Islet precursor cell (in vitro differentiated cells): ENCODE results near the gene TRIM47.
"Not testable (repeated sequence)": the region's sequence is repeated elsewhere in the genome, so short reads cannot be mapped to it uniquely, and the experiment has no call there.

Source experiments
- DNase-seq: peaks from one replicate; pipeline ENCODE4 v3.0.0-alpha.2; 2018

TRIM47 gene

DNA sequence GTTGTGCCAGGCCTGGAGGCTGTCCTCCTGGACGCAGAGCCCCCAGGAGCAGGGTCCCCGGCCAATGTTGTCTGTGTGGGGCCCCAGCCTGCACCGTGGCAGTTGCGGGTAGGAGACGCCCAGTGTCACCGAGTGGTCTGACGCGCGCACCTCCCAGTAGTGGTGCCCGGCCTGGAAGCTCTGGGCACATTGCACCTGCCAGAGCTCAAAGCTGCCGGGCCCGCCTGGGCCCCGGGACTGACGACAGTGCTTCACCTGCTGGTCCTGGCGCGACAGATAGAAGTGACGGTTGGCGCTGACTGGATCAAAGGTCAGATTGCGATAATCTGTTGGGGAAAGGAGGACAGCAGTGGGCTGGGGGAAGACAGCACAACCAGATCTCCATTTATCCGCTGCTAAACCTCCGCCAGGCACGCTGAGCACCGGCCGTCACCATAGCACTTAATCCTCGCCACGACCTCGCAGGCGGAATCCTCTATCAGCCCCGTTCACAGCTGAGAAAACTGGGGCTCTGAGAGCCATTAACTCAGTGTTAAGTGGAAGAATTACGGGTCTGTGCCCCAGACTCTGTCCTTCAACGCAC, 12.7 kb upstream of the TRIM47 start:
- DNase-seq, result peak; percentile 50

DNA sequence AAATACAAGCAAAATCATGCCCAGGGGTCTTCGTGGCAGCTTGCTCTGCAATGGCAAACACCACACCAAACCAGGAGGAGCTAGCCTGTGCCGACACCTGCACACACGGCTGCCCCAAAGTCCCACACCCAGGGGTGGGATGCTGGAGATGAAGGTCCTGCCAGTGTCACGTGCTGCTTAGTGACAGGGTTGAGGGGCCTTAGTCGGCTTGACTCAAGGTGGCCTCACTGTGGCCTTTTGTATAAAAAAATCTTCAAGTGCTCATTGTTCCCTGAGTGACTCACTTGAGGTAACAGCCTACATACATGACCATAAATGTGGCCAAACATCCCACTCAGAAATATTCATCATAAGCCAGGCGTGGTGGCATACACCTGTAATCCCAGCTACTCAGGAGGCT, 11.1 kb upstream of the TRIM47 start:
- peak; percentile 50 for DNase-seq

DNA sequence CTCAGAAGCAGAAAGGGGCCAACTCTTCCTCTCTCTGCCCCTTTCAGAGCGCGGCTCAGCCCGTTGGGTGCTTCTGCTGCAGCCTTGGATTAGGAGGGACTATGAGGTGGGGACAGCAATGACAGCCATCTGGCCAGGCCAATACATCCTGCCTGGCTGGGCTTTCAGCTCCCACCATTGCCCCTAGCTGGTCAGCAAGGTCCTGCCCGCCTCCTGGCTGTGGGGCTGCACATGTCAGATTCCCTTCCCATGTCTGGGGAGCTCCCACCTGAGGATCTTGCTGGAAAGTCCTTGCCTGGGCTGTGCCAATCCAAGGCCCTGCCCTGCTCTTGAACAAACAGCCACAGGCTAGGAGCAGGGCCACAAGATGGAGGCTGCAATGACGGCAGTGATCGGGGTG, 10.1 kb upstream of the TRIM47 start:
- no peak for DNase-seq

DNA sequence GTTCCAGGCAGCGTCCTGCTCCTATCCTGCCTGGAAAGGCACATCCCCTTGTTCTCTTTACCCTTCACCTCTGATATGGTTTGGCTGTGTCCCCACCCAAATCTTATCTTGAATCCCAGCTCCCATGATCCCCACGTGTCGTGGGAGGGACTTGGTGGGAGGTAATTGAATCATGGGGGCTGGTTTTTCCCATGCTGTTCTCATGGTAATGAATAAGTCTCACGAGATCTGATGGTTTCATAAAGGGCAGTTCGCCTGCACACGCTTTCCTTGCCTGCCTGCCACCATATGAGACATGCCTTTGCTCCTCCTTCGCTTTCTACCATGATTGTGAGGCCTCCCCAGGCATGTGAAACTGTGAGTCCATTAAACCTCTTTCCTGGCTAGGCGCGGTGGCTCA, 7.5 kb upstream of the TRIM47 start:
- DNase-seq, result not testable (repeated sequence)

DNA sequence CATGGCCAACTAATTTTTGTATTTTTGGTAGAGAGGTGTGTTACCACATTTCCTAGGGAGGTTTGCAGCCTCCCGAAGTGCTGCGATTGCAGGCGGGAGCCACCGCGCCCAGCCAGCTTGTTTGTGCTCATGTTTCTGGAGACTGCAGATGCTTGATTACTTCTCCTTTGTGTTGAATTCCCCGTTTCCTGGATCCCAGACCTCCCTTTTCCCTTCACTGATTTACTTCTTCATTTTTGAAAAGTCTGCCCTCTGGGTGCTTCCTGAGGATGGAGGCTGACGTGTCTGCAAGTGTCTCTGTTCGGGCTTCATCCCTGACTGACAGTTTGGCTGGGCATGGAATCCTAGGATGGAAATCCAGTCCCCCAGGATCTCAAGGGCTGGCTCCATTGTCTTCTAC, 7.0 kb upstream of the TRIM47 start:
- DNase-seq, result no peak

DNA sequence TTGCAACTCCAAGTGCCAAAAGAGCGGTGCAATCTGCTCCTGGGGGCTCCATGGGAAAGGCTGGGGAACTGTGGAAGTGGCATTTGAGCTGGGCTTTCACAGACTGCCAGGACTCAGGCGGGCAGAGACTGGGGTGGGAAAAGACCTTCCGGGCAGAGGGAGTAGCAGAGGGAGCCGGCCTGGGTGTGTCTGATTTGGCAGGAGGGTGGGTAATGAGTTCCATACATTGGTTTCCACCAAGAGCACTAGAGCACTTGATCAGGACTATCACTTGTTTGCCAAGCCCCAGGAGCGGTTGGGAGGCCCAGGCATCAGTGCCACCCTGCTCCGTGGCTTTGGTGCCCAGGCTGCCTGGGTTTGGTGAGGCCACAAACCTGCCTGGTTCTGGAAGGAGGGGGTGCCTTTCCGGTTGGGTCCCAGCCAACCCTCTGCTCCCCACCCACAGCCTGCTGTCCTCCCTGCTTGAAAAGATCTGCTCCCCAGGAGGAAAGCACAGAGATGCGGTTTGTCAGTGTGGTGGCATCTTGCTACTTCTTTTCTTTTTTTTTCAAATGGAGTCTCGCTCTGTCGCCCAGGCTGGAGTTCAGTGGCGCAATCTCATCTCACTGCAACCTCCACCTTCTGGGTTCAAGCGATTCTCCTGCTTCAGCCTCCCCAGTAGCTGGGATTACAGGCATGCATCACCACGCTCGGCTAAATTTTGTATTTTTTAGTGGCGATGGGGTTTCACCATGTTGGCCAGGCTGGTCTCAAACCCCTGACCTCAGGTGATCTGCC, 3.5 kb upstream of the TRIM47 start:
- no peak for DNase-seq

DNA sequence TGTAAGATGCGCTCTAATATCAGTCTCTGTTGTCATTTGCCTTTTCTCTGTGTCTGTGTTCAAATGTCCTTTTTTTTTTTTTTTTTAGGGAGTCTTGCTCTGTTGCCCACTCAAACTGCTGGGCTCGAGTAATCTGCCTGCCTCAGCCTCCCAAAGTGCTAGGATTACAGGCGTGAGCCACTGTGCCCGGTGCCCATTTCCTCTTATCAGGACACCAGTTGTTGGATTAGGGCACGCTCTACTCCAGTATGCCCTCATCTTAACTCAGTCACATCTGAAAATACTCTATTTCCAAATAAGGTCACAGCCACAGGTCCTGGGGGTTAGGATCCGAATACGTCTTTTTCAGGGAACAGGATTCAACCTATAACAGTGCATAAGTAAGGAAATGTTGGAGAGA, 1.9 kb upstream of the TRIM47 start:
- DNase-seq, result no peak

DNA sequence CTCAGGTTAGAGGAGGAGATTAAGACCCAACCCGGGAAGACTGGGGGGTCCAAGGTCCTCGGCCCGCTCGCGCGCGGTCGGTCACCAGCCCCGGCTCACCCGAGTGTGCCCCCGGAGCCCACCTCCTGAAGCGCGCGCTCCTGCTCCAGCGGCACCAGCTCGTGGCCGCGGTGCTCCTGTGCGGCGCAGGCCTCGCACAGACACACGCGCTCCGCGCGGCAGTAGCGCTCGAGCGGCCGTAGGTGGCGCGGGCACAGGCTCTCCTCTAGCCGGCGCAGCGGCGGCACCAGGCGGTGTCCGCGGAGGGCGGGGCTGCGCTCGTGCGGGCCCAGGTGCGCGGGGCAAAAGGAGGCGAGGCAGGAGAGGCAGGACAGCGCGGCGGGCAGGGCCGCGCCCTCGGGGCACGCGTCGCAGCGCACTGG, 618 bp downstream of the TRIM47 start:
- peak; percentile 94 for DNase-seq

DNA sequence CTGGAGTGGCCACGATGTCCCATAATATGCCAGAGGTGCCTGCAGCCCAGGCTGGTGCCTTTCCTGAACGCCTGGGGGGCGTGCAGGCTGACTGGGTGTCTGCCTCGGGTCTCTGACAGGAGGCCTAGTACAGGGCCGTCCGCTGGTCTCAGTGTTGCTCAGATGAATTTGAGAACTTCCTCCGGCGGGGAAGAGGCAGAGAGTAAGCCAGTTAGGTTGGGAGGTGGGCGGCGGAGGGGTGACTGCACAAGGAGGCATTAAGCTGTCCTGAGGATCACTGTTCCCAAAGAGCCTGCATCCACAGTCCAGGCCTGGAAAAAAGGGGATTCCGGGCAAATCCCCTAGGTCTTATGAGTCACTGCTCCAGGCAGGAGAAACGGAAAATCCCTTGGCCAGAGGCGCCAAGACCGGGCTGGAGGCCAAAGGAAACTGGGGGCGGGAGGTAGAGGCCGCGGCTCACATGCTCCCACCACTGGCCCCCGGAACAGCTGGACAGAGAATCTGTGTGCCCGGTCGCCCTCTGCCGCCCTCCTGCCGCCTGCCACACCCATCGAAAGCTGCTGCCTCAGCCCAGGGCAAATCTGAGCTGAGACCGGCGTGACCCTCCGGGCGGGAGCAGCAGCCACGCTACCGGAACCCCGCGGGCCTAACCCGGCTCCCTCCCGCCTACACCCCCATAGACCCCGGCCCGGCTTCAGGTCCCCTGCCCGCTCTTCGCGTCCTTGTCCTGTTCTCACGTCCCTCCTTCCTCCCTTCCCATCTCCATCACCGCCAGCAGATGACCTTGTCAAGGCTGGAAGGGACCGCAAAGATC, 1.2 kb downstream of the TRIM47 start:
- peak; percentile 91 for DNase-seq

DNA sequence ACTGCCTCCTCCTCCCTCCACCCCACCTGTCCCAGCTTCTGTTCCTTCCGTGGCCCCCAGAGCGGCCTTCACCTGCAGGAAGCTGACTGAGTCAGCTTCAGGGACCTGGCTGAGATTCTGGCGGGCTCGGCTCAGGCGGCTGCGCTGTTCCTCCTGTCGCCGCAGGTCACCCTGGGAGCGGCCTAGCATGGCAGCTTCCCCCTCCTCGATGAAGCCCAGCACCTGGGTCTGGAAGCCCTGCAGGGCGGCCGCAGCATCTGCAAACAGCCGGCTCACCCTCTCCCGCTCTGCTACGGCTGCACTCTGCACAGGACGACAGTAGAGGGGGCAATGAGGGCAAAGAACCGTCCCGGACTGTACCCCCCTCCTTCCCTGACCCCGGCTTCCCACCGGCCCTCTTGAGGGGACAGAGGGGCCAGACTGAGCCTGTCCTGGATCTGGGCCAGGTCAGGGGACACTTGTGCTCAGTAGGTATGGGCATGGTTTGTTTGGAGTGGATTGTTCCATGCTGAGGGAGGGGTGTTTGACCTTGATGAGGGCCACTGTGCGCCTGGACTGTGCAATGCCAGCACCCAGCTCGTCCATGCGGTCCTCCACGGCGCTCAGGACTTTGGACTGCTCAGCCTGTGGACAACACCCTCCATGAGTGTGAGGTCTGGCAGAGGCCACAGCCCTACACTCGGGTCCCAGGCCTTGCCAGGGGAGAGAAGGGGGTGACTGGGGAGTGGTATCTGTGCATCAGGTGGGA, 2.0 kb downstream of the TRIM47 start:
- DNase-seq, result peak; percentile 85

DNA sequence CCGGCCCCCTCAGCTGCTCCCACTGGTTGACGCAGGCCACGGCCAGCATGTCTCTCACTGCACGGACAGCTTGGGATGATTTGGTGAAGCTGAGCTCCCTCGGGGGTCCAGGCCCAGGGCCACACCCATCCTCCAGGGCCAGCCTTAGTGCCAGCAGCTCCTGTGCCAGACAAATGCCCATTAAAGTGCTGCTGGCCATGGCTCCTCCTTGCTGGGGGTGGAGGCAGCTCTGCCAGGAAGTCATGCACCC, 2.5 kb downstream of the TRIM47 start:
- peak; percentile 66 for DNase-seq

DNA sequence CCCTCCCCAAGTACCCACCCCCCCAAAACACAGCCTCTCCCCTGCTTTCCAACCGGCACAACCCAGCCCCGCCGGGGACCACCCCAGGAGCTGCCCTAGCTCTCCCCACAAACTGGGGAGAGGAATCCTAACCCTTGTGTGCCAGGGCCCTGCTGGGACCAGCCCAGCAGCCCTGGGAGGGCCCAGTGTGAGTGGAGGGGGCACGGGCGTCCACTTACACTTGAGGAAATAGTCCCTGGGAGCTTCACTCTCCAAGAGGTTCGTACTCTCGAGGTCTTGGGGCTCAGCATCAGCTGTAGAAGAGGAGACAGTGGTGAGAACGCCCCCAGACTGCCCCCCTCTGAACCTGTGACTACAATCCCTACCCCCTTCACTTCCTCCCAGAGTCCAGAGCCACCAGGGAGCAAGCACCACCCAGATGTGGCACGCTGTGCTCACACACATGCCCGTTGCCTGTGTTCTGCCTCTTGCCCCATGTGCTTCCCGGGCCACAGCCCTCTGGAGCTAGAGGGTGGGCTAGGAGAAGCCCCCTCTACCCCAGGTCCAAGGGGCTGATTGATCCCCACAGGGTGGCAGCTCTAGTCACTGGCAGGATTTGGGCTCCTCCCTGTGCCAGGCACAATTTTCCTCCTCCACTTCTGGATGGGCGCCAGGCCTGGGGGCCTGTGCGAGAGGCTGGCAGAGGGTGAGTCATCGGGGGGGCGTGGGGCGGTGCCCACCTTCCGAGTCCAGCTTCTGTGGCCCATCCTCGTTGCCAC, 3.0 kb downstream of the TRIM47 start:
- no peak for DNase-seq

DNA sequence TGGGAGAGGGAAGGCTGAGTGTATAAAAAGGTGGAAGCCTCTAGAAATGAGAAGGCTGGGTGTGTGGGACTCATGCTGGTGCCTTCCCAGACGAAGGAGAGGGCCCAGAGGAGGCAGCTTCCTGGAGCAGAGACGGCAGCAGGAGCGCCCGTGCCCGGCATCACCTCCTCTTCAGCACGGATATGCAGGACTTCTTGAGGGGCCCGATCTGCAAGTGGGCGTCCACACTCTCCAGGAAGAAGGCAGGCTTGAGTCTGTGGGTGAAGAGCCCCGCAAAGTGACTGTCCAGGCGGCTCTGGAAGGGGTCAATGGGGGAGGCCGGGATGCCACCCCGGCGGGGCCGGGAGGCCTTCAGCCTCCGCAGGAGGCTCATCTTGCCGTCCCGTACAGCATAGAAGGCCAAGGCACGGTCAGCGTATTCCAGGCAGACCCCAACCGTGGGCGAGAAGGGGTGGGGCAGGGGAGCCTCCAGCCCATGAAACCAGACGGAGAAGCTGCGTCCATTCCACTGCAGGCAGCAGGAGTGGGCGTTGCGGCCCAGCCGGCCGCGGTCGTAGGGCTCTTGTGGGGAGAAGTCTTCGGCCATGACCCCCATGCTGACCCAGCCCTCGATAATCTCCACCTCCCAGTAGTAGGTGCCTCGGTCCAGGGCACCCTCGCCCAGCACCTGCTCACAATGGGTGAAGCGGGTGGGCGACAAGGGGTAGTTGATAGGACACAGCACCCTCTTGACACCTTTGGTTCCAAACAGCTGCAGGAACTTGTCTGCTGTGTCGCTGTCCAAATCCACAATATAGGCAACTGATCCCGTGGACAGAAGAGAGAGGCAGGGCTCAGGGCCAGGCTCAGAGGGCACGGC, 3.8 kb downstream of the TRIM47 start:
- no peak for DNase-seq

DNA sequence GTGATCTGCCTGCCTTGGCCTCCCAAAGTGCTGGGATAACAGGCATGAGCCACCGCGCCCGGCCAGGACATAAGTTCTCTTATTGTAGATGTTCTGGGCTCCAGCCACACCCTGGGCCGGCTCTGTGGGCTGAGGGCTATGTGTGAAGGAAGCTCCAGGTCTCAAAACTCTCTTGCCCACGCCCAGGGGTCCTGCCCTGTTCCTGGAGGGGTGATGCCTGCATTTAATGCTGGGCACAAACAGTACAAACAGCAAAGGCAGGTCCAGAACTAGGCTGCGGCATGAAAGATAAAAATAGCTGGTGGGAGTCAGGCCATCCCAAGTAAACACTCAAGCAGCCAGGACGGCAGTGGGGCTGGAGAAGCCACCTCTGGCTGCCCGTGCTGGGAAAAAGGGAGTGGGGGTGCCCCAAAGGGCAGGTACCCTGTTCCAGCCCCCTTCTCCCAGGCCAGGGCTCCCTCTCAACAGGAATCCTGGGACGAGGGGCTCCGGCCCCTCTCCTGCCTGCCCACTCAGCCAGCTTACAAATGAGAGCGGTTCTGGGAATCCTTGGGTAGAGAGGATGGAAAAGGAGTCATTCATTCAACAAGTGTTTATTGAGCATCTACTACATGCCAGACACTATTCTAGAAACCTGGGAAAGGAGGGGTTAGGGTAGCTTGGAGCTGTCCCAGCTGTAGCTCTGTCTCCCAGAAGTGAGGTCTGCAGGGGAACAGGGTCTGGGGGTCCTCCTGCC, 4.6 kb downstream of the TRIM47 start:
- DNase-seq, result no peak

DNA sequence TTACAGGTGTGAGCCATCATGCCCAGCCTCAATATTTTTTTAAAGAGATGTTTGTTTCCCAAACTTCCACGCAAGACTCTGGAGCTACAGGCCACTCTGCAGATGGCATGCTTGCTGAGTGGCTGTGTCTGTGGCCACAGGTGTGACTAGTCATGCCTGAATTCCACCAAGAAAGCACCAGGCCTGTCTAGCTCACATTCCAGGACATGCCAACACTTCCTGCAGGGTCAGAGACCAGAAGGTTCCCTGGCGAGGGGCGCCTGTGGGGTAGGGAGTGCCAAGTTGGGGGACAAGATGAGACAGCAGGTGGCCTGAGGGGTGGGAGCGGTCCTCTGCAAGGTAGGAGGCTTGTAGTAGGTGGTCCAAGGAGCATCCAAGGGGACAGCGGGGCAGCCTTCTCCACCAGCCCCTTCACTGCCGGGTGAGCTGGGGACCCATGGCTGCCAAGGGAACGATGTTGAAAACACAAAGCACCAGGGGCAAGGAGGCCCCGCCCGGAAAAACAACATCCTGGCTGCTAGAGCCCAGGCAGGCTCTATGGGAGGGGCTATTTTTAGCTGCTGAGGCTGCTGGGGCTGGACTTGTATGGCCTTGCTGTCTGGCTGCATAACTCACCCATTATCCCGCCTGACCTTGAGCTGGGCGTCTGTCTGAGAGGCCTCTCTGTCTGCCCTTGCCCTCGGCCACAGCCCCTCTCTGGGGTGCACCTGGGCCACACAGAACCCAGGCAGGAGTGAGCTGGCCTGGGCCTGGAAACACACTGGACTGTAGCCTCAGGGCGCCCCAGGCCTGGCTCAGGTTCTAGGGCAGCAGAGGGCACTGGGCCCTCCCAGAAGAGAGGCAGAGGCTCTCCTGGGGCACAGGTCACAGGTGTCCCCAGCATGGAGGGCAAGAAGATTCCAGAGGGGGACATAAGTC, 5.7 kb downstream of the TRIM47 start:
- peak; percentile 94 for DNase-seq

DNA sequence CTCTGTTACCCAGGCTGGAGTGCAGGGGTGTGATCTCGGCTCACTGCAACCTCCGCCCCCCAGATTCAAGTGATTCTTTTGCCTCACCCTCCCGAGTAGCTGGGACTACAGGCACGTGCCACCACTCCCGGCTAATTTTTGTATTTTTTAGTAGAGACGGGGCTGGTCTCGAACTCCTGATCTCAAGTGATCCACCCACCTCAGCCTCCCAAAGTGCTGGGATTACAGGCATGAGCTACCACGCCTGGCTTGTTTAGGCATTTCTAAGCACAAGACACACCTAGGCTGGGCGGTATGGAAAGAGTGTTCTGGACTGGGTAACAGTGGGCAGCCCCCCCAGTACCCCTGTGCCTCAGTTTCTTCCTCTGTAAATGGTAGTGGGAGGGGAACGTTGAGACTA, 8.2 kb downstream of the TRIM47 start:
- not testable (repeated sequence) for DNase-seq

DNA sequence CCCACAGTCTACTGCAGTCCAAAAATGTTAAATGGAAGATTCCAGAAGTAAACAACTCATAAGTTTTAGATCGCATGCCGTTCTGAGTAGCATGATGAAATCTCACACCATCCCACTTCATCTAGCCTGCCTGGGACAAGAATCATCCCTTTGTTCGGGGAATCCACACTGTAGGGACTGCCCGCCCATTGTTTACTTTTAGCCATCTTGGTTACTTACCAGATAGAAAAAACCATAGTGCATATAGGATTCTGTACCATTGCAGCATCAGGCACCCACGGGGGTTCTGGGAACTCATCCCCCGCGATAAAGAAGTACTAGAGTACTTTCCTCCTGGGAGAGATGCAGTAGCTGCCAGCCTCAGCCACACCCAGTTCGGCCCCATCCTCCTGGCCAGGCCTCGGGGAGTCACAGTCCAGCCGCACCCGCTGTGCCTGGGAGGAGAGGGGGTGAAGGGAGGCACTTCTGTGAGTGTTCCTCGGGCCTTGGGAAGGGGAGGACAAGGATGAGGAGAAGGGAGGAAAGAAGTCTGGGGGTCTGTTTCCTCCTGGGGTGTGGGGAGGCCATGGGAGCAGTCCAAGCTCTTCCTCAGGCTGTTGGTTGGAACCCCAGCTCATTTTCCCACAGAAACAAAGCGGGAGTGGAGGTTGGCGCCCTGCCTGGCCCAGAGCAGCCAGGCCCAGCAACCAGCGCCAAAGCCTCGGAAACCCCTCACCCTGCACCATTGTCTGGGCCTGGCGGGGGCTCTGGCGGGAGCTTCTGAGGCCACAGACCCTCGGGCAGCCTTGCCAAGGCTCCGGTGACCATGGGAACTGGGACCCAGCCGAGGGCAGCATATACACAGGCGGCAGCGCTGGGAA, 8.9 kb downstream of the TRIM47 start:
- DNase-seq, result no peak

DNA sequence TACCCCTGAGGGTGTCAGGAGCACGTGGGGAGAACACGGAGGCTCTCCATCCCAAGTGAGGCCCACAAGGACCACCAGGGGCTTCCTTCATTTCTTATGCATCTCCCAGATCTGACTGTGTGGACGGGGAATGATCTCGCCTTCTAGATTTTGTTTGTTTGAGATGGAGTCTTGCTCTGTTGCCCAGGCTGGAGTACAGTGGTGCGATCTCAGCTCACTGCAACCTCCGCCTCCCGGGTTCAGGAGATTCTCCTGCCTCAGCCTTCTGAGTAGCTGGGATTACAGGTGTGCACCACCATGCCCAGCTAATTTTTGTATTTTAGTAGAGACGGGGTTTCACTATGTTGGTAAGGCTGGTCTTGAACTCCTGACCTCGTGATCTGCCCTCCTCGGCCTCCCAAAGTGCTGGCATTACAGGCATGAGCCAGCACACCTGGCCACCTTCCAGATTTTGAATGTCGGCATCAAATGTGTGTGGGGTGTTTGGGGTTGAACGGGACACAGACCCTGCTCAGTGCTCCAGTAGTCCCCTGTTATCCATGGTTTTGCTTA, 9.6 kb downstream of the TRIM47 start:
- not testable (repeated sequence) for DNase-seq
